Endothelial cell of hepatic sinusoid (primary cell): ENCODE data around the gene RAPSN.

Experiments used
- in situ Hi-C: cut with HindIII; loops from 2 replicates; pipeline ENCODE4 v1.10.0; 2017; ENCODE audit warnings: low sequenced_read_pairs

RAPSN gene

DNA sequence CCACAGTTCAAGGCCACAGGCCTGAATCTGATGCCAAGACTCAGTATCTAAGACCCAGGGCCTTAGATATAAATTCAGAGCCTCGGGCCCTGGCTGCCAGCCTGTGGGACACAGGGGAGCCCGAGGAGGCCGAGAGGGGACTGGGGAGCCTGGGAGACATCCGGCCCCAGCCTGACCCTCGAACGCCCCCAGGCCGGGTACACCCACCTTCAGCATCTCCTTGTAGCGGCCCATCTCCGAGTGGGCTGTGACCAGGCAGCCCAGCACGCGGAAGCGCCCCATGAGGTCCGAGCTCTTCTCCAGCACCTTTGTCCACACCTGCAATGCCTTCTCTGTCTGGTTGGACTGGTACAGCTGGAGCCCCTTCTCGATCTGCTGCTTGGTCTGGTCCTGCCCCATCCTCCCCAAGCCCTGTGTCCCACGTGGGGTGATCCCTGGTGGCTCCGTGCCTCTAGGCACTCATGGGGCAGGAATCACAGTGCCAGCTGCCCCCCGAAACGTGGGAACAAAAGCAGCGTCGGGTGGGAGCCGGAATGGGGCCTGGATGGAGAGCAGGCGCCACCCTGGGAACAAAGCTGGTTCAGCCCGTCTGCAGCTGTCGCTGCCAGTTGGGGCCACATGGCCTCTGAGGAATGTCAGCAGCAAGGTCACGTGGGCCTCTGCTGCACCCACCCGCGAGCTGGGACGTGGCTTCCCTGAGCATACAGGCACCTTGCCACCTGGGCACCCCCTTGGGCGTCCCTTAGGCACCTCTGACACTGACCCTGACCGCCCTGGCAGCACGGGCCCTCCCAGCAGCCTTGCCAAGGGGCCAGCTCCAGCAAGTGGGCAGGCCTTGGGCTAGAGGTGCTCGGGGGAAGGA lies at the start of gene RAPSN:
Gene RAPSN, minus strand, starts transcription at position 571 of the 862 bp plus-strand sequence. Its CDS starts 172 bp downstream, at position 399.
- in situ Hi-C loops = loop anchor here (10.0 kb wide), 1 partner anchor 54 kb away; no protein-coding TSS in a partner anchor

GRCh38 chr11:47498149-47498548 lies 49.2 kb upstream of the RAPSN start:
- in situ Hi-C loops = no loop called here

DNA sequence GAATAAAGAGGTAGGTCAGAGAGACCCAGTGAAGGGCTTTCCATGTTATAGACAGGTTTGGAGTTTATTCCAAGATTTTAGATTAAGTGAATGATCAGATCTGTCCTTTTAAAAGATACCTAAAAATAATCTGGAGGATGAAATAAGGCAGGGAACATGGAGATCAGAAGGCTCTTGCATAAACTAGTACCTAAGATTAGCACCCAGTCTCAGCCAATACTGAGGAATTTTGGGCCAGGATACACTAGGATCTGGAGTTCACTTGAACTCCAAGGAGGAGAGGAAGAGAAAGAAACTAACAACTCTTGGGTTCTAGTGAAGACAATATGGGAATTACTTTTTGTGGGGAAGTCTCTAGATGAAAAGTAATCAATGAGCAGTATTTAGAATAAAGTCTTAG lies 47.9 kb upstream of the RAPSN start:
- in situ Hi-C loops = no loop called here

DNA sequence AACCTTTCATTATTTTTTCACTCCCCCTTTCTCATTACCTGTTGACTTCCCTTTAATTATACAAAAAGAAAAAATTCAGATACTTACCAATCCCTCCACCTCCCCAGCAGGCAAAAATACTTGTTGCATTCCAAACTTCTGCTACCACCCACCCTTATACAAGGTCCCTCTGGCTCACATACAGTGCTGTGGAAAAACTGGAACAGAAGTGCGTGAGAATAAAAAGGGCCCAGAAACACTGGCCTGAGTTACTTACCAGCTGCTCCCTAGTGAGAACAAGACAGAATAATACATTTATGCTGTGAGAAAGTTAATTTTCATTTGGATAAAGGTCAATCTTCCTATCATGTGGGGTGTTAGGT lies 46.9 kb upstream of the RAPSN start:
- in situ Hi-C loops = no loop called here

- in situ Hi-C loops = no loop called here
Measured at GRCh38 chr11:47495011-47495855, 46.3 kb upstream of the RAPSN start.

DNA sequence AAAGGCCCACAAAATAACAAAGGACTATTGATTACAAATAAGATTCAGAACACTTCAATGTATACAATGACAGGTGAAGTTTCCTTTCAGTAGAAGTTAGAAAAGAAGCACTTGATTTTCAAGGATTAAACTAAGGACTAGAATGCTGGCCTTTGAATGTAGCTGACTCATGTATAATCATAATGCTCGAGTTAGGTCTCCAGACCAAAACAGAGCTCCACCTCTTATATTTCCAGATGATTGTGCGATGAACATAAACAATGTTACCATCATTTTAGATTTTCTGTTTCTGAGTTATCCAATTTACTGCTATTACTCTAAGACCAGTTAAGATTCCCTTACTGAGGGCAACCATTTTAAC lies 40.4 kb upstream of the RAPSN start:
- in situ Hi-C loops = no loop called here

DNA sequence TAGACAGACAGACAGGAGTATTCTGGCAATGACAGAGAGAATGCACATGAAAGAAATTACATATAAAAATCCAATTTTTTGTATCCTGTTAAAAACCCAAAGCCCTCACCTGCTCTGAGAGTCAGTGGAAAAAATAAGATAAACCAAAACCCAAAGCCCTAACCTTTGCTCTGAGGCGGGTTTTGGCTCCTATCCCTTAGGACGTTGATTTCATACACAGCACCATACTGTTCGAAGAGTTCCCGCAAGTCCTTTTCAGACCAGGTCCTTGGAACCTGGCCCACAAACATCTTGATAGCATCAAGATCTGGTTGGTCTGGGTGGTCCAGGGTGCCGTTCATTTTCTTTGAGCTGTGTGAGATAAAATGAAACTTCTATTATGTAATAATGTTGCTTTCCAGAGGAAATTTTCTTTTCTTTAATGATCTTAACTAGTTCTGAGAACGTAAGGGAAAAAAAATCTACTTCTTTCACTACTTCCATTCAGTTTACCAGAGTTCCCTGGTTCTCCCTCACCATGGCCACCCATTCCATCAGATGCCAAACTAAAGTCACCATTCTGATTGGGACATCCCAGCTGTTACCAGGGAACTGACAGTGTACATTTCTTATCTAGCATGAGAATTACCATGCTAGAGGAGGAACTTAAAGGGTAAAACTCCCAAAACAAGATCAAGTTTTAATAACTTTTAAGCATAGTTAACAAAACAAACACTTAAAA lies 39.9 kb upstream of the RAPSN start:
- in situ Hi-C loops = no loop called here

GRCh38 chr11:47488111-47488510 lies 39.2 kb upstream of the RAPSN start:
- in situ Hi-C loops = no loop called here

GRCh38 chr11:47487421-47487820 lies 38.5 kb upstream of the RAPSN start:
- in situ Hi-C loops = no loop called here

DNA sequence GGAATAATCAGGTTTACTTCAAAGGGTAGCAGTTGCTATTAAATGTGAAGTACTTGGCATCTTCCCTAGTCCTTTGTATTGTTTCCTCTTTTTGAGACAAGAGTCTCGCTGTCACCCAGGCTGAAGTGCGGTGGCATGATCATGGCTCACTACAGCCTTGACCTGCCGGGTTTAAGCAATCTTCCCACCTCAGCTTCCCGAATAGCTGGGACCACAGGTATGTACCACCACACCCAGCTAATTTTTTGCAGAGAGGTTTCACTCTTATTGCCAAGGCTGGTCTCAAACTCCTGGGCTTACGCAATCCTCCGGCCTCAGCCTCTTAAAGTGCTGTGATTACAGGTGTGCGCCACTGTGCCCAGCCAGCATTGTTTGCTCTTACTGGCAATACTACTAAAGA lies 36.2 kb upstream of the RAPSN start:
- in situ Hi-C loops = no loop called here

GRCh38 chr11:47483457-47483856 lies 34.5 kb upstream of the RAPSN start:
- in situ Hi-C loops = no loop called here

GRCh38 chr11:47480762-47481161 lies 31.8 kb upstream of the RAPSN start:
- in situ Hi-C loops = no loop called here

- in situ Hi-C loops = no loop called here
Measured at GRCh38 chr11:47478651-47479329, 29.9 kb upstream of the RAPSN start.

- in situ Hi-C loops = no loop called here
Measured at GRCh38 chr11:47477753-47478152, 28.8 kb upstream of the RAPSN start.

- in situ Hi-C loops = no loop called here
Measured at GRCh38 chr11:47477323-47477722, 28.4 kb upstream of the RAPSN start.

GRCh38 chr11:47470671-47471070 lies 21.7 kb upstream of the RAPSN start:
- in situ Hi-C loops = no loop called here

- in situ Hi-C loops = loop anchor here (5.0 kb wide), 1 partner anchor 88 kb away; no protein-coding TSS in a partner anchor
Measured at GRCh38 chr11:47469361-47470179, 20.6 kb upstream of the RAPSN start.

DNA sequence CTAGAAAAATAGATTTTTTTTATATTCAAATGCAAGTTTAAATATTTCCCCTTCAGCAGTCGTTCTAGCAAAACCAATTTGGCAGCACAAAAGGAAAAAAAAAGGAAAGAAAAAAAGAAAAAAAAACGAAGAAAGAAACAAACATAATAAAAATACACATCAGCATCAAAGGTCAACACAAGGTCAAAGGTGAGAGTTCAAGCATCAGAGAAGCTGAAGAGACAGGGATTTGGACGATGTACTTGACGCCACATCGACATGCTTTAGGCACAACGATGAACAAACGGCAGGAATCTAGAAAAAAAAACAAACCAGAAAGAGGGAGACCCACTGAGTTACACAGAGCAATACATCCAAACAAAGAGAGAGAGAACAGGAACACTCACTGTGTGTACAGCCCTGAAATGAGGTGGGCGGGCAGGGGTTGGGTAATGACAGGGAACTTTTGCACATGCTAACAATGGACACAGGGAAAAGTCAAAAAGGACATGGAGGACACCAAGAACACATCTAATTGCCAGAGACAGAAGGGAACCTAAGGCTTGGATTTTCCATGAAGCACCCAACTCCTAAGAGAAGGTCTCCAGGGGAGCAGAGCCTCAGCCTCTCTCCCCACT lies 19.8 kb upstream of the RAPSN start:
- in situ Hi-C loops = loop anchor here (5.0 kb wide), 1 partner anchor 89 kb away; no protein-coding TSS in a partner anchor

GRCh38 chr11:47467357-47467756 lies 18.4 kb upstream of the RAPSN start:
- in situ Hi-C loops = loop anchor here (5.0 kb wide), 1 partner anchor 90 kb away; no protein-coding TSS in a partner anchor
